Measurements from ENCODE around the gene MPDZ.

- TF ChIP-seq CTCF (IDR thresholded peaks at IDR 0.05) = no peak
- no peak for TF ChIP-seq EZH2phosphoT487 (IDR thresholded peaks at IDR 0.05)
These were observed 39.8 kb downstream of the MPDZ start for GRCh38 chr9:13239660-13240059.

All from neural progenitor cell (in vitro differentiated cells).